Liver (tissue), 2 donors: ENCODE data around the gene SDK2.

Experiments
- HNF4A ChIP-seq, 2 donors: conservative IDR thresholded peaks; 2 replicates each; pipeline ENCODE4 v1.6.1; 2016; ENCODE audit warnings: antibody characterized with exemption in 2 of 2, mild to moderate bottlenecking in 2 of 2
- YY1 ChIP-seq: IDR thresholded peaks from 2 replicates; pipeline ENCODE4 v1.6.1; 2016; ENCODE audit warnings: antibody characterized with exemption, mild to moderate bottlenecking
- donor health status: healthy.

GRCh38 chr17:73605444-73605843 lies 38.8 kb downstream of the SDK2 start:
- TF ChIP-seq HNF4A (conservative IDR thresholded peaks at IDR 0.05) (no peak), YY1 (no peak)
